Panc1 (cell line): ENCODE results near the gene FAM151A.

ENCODE experiments used
- CTCF ChIP-seq: fragments of 450-650 bp; IDR thresholded peaks from 2 replicates; pipeline ENCODE4 v1.5.1; 2017; ENCODE audit warnings: mild to moderate bottlenecking
- SIN3A ChIP-seq: IDR thresholded peaks from 2 replicates; pipeline ENCODE4 v1.6.1; 2012; ENCODE audit warnings: low read depth, mild to moderate bottlenecking, low read length, moderate library complexity, borderline replicate concordance; ENCODE audit not compliant: insufficient read depth

- TF ChIP-seq CTCF (no peak), SIN3A (no peak)
Measured at GRCh38 chr1:54667797-54668196, 44.5 kb upstream of the FAM151A start.
